Activated T-cell treated with anti-CD3 and anti-CD28 coated beads for 24 hours (primary cell): ENCODE results near the gene LAMTOR3.
"Not testable (repeated sequence)": the region's sequence is repeated elsewhere in the genome, so short reads cannot be mapped to it uniquely, and the experiment has no call there.

ENCODE experiments used
- DNase-seq: peaks from one replicate; pipeline ENCODE4 v3.0.0-alpha.2; 2020; ENCODE audit warnings: low read depth

The LAMTOR3 gene

GRCh38 chr4:99830051-99830450 lies 64.2 kb downstream of the LAMTOR3 start:
- not testable (repeated sequence) for DNase-seq

- DNase-seq, result no peak
Observed at GRCh38 chr4:99828477-99828876, 65.8 kb downstream of the LAMTOR3 start.
